ENCODE measurements around the gene KDM2B. TPM values are rescaled to one million over a fixed set of nuclear protein-coding genes. Genes with fewer than 3 reads are reported as not detected.
"Not testable (repeated sequence)": the region's sequence is repeated elsewhere in the genome, so short reads cannot be mapped to it uniquely, and the experiment has no call there.

Gene KDM2B
- total RNA-seq, 2 donors from 2014 or later, result 43.4 to 47.7 TPM

- no peak for ATAC-seq (replicated peaks in 1 of 2)
- no peak for DNase-seq
- H3K4me3 Mint-ChIP-seq, result no peak overlapping the region
- H3K27ac Mint-ChIP-seq, result no peak overlapping the region
- no peaks in the 10 kb centered on the region for H3K9me3 Mint-ChIP-seq
- H3K4me1 Mint-ChIP-seq (ENCODE audit: low read depth), result no peaks in the 10 kb centered on the region
- peaks cover 0 to 1% of the 10 kb centered on the region in 2 donors for H3K36me3 Mint-ChIP-seq (ENCODE audit: insufficient read depth in 2 of 2)
- no peaks in the 10 kb centered on the region for H3K27me3 Mint-ChIP-seq (ENCODE audit: low read depth)
These were observed 27.5 kb upstream of the KDM2B start for GRCh38 chr12:121608301-121608700.

- no peak for DNase-seq
- Mint-ChIP-seq H3K27me3 (ENCODE audit: low read depth) (no peaks in the 10 kb centered on the region), H3K4me1 (ENCODE audit: low read depth) (no peaks in the 10 kb centered on the region), H3K36me3 (ENCODE audit: insufficient read depth in 2 of 2) (peaks cover 0 to 1% of the 10 kb centered on the region in 2 donors), H3K27ac (no peak overlapping the region), H3K9me3 (no peaks in the 10 kb centered on the region), H3K4me3 (no peak overlapping the region)
- ATAC-seq (replicated peaks in 1 of 2), result no peak
These were observed 22.8 kb upstream of the KDM2B start for GRCh38 chr12:121603581-121603980.

- H3K27ac Mint-ChIP-seq, result no peak overlapping the region
- peaks cover 0 to 1% of the 10 kb centered on the region in 2 donors for H3K36me3 Mint-ChIP-seq (ENCODE audit: insufficient read depth in 2 of 2)
- H3K4me3 Mint-ChIP-seq, result no peak overlapping the region
- no peak for ATAC-seq (replicated peaks in 1 of 2)
- H3K27me3 Mint-ChIP-seq (ENCODE audit: low read depth), result no peaks in the 10 kb centered on the region
- DNase-seq, result no peak
- no peaks in the 10 kb centered on the region for H3K9me3 Mint-ChIP-seq
- H3K4me1 Mint-ChIP-seq (ENCODE audit: low read depth), result no peaks in the 10 kb centered on the region
These were observed 21.9 kb upstream of the KDM2B start for GRCh38 chr12:121602766-121603165.

DNA sequence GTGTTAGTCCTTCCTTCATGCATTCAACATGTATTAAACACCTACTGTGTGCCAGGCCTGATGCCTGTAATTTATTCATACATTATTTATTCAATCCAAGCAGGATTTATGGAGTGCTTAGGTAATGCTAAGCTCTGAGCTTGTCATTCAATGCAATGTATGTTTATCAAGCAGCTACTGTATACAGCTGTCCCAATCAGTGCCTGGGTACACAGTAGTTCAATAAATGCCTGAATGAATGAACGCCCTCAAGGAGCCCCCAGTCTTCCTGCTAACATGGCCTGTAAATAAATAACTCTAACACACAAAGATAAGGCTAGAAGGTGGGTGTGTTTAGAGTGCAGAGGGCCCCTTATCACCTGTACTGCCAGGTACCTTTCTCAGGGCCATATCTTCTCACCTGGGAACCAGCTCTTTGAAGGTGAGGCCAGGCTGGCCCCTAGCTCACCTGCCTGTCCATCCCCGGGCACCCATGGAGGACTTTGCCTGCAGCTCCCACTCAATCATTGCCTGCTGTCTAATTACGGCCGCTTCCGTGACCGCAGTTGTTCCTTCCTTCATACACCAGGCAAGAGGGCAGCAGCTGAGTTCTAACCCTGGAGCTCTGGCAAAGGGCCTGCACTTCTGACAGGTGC is 20.0 kb upstream of the KDM2B start:
- no peaks in the 10 kb centered on the region for H3K4me1 Mint-ChIP-seq (ENCODE audit: low read depth)
- no peak overlapping the region for H3K27ac Mint-ChIP-seq
- no peaks in the 10 kb centered on the region for H3K27me3 Mint-ChIP-seq (ENCODE audit: low read depth)
- H3K36me3 Mint-ChIP-seq (ENCODE audit: insufficient read depth in 2 of 2), result peaks cover 0 to 1% of the 10 kb centered on the region in 2 donors
- DNase-seq (no peak), ATAC-seq (replicated peaks in 1 of 2) (no peak)
- H3K9me3 Mint-ChIP-seq, result no peaks in the 10 kb centered on the region
- no peak overlapping the region for H3K4me3 Mint-ChIP-seq

- Mint-ChIP-seq H3K27ac (no peak overlapping the region), H3K27me3 (ENCODE audit: low read depth) (no peaks in the 10 kb centered on the region), H3K4me1 (ENCODE audit: low read depth) (peaks cover 11% of the 10 kb centered on the region), H3K36me3 (ENCODE audit: insufficient read depth in 2 of 2) (no peaks in the 10 kb centered on the region), H3K9me3 (no peaks in the 10 kb centered on the region), H3K4me3 (no peak overlapping the region)
- no peak for ATAC-seq (replicated peaks in 1 of 2)
- no peak for DNase-seq
These were observed 15.7 kb upstream of the KDM2B start for GRCh38 chr12:121596526-121596925.

- Mint-ChIP-seq H3K4me1 (ENCODE audit: low read depth) (peaks cover 21% of the 10 kb centered on the region), H3K9me3 (no peaks in the 10 kb centered on the region), H3K27ac (no peak overlapping the region), H3K36me3 (ENCODE audit: insufficient read depth in 2 of 2) (peaks cover 0 to 1% of the 10 kb centered on the region in 2 donors), H3K27me3 (ENCODE audit: low read depth) (no peaks in the 10 kb centered on the region), H3K4me3 (no peak overlapping the region)
- ATAC-seq (replicated peaks in 1 of 2) (no peak), DNase-seq (no peak)
These were observed 14.7 kb upstream of the KDM2B start for GRCh38 chr12:121595520-121595919.

GRCh38 chr12:121592320-121592719 is 11.5 kb upstream of the KDM2B start:
- peak overlapping the region in 1 of 2 donors; percentile 3 for H3K4me3 Mint-ChIP-seq

DNA sequence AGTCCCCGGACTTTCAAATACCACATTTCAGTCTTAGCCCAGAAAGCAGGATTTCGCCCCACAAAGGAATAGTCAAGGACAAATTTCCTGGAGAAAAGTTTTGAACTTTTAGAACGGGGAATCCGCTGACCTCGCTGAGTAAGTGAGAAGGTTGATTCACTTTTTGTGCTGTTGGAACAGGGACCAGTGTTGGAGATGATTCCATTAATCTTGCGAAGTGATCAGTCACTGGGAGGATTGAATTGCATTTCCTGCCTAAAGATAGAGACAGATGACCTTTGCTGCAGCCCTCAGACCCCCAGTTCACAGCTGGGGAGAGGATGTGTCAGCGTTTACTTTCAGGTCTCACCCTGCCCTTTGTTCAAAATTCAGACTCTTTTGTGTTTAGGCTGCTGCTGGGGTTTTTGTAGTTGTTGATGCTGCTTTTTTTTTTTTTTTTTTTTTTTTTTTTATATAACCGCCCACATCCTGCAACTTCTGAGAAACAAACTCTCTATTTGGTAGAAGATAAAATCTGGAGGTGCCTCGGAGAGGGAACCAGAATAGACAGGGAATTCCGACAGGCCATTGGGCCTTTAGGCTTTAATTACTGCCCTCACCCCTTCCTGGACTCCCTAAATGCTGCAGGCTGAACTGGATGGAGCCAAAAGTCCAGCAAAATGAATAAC is 9.8 kb upstream of the KDM2B start:
- DNase-seq (peak; percentile 66 to 79), ATAC-seq (replicated peaks in 1 of 2) (peak; percentile 89 to 92)
- Mint-ChIP-seq H3K27ac (peak overlapping the region; percentile 96), H3K36me3 (ENCODE audit: insufficient read depth in 2 of 2) (peaks cover 0 to 1% of the 10 kb centered on the region in 2 donors), H3K4me1 (ENCODE audit: low read depth) (peaks cover 33% of the 10 kb centered on the region), H3K4me3 (peak overlapping the region; percentile 79 to 88), H3K27me3 (ENCODE audit: low read depth) (no peaks in the 10 kb centered on the region), H3K9me3 (no peaks in the 10 kb centered on the region)

More at GRCh38 chr12:121592320-121592719, 11.5 kb upstream of the KDM2B start:
- Mint-ChIP-seq H3K27ac (no peak overlapping the region), H3K36me3 (ENCODE audit: insufficient read depth in 2 of 2) (peaks cover 0 to 1% of the 10 kb centered on the region in 2 donors), H3K4me1 (ENCODE audit: low read depth) (peaks cover 31% of the 10 kb centered on the region), H3K9me3 (no peaks in the 10 kb centered on the region), H3K27me3 (ENCODE audit: low read depth) (no peaks in the 10 kb centered on the region)
- DNase-seq (no peak), ATAC-seq (replicated peaks in 1 of 2) (no peak)

GRCh38 chr12:121584885-121585284 is 4.1 kb upstream of the KDM2B start:
- not testable (repeated sequence) for ATAC-seq (replicated peaks in 1 of 2); DNase-seq; H3K27me3 Mint-ChIP-seq (ENCODE audit: low read depth); H3K9me3 Mint-ChIP-seq; H3K4me3 Mint-ChIP-seq; H3K36me3 Mint-ChIP-seq (ENCODE audit: insufficient read depth in 2 of 2)
- Mint-ChIP-seq H3K27ac (peak overlapping the region; percentile 46), H3K4me1 (ENCODE audit: low read depth) (peaks cover 36% of the 10 kb centered on the region)

DNA sequence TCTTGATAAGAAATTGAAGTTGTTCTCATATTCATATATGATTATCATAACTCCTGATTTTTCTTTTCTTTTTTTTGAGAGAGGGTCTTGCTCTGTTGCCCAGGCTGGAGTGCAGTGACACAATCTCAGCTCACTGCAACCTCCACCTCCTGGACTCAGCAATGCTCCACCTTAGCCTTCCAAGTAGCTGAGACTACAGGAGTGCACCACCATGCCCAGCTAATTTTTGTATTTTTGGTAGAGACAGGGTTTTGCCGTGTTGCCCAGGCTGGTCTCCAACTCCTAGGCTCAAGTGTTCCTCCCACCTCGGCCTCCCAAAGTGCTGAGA is 2.5 kb upstream of the KDM2B start:
- H3K27ac Mint-ChIP-seq; DNase-seq; H3K27me3 Mint-ChIP-seq (ENCODE audit: low read depth); H3K4me3 Mint-ChIP-seq; ATAC-seq (replicated peaks in 1 of 2); H3K36me3 Mint-ChIP-seq (ENCODE audit: insufficient read depth in 2 of 2); H3K9me3 Mint-ChIP-seq: not testable (repeated sequence)
- peaks cover 34% of the 10 kb centered on the region for H3K4me1 Mint-ChIP-seq (ENCODE audit: low read depth)

DNA sequence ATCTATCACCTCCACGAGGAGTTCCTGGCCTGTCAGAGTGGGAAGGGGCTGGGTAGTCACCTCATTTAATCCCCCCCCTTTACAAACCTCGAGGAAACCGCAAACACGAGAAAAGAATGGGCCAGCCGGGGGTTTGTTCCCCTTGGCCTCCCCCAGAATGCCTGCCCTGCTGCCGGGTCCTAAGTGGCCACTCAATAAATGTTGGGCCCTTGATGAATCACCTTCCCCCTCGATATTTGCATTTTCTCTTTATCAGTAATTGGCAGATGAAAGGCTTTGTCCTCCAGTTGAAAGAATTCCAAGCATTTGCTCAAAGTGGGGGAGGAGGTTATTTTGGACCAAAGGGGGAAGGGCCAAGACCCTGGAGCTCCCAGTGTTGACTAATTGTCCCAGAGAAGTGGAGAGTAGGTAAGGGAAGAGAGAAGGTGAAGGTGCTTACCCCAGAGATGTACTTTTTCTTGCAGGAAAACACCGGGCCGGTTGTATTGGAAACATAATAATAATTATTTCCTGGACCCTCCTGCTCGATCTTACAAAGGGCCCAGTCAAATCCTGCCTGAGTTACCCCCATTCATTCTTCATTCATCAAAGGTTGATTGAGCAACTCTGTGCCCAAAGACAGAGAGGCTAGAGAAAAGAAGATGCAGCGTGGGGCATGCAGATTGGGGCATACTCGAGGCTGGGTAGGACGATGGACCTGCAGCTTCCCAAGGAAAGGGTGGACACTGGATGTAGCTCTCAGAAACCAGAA is 1.9 kb upstream of the KDM2B start:
- ATAC-seq (replicated peaks in 1 of 2) (no peak), DNase-seq (no peak)
- peaks cover 0 to 2% of the 10 kb centered on the region in 2 donors for H3K36me3 Mint-ChIP-seq (ENCODE audit: insufficient read depth in 2 of 2)
- peak overlapping the region; percentile 43 to 99 for H3K4me3 Mint-ChIP-seq
- H3K4me1 Mint-ChIP-seq (ENCODE audit: low read depth), result peaks cover 34% of the 10 kb centered on the region
- no peak overlapping the region for H3K27ac Mint-ChIP-seq
- no peaks in the 10 kb centered on the region for H3K27me3 Mint-ChIP-seq (ENCODE audit: low read depth)
- no peaks in the 10 kb centered on the region for H3K9me3 Mint-ChIP-seq

- no peaks in the 10 kb centered on the region for H3K27me3 Mint-ChIP-seq (ENCODE audit: low read depth)
- peak overlapping the region; percentile 50 for H3K27ac Mint-ChIP-seq
- H3K36me3 Mint-ChIP-seq (ENCODE audit: insufficient read depth in 2 of 2), result peaks cover 0 to 2% of the 10 kb centered on the region in 2 donors
- ATAC-seq (replicated peaks in 1 of 2) (peak; percentile 30 to 31), DNase-seq (no peak)
- H3K4me1 Mint-ChIP-seq (ENCODE audit: low read depth), result peaks cover 39% of the 10 kb centered on the region
- peak overlapping the region; percentile 99 to 100 for H3K4me3 Mint-ChIP-seq
- H3K9me3 Mint-ChIP-seq, result no peaks in the 10 kb centered on the region
These were observed 1.0 kb upstream of the KDM2B start for GRCh38 chr12:121581686-121582429.

Data from activated T-cell treated with anti-CD3 and anti-CD28 coated beads, Interleukin-2, amount 50 U/mL, for 72 hours (primary cell).